Measurements from ENCODE around the gene MED16.
"Not testable (repeated sequence)": the region's sequence is repeated elsewhere in the genome, so short reads cannot be mapped to it uniquely, and the experiment has no call there.

The MED16 gene

GRCh38 chr19:907183-907853, 14.3 kb upstream of the MED16 start:
- DNase-seq = peak; percentile 33

GRCh38 chr19:906480-906879, 13.5 kb upstream of the MED16 start:
- no peak for DNase-seq

GRCh38 chr19:904545-904944, 11.6 kb upstream of the MED16 start:
- no peak for DNase-seq

- no peak for DNase-seq
These were observed 10.3 kb upstream of the MED16 start for GRCh38 chr19:903266-903797.

GRCh38 chr19:902446-903226, 9.6 kb upstream of the MED16 start:
- DNase-seq = no peak

- no peak for DNase-seq
These were observed 9.0 kb upstream of the MED16 start for GRCh38 chr19:902093-902370.

- no peak for DNase-seq
These were observed 8.5 kb upstream of the MED16 start for GRCh38 chr19:901216-902092.

GRCh38 chr19:900302-901111, 7.5 kb upstream of the MED16 start:
- no peak for DNase-seq

GRCh38 chr19:900043-900301, 7.0 kb upstream of the MED16 start:
- DNase-seq = no peak

GRCh38 chr19:899336-900042, 6.5 kb upstream of the MED16 start:
- DNase-seq = no peak

GRCh38 chr19:898663-899062, 5.7 kb upstream of the MED16 start:
- no peak for DNase-seq

GRCh38 chr19:897442-898039, 4.6 kb upstream of the MED16 start:
- no peak for DNase-seq

GRCh38 chr19:896999-897398, 4.0 kb upstream of the MED16 start:
- no peak for DNase-seq

- no peak for DNase-seq
These were observed 3.4 kb upstream of the MED16 start for GRCh38 chr19:896434-896833.

GRCh38 chr19:892243-892893, 619 bp downstream of the MED16 start:
- DNase-seq = no peak

- DNase-seq = not testable (repeated sequence)
These were observed 1.4 kb downstream of the MED16 start for GRCh38 chr19:891421-892200.

- no peak for DNase-seq
These were observed 2.2 kb downstream of the MED16 start for GRCh38 chr19:890831-891230.

GRCh38 chr19:889662-890295, 3.2 kb downstream of the MED16 start:
- DNase-seq = no peak

- DNase-seq = no peak
These were observed 4.2 kb downstream of the MED16 start for GRCh38 chr19:888581-889385.

Data from stimulated activated CD4-positive, alpha-beta T cell treated with anti-CD3 and anti-CD28 coated beads, Interleukin-4, amount 100 ng/mL, for 1 hour (primary cell).